GM21526 (cell line): Measurements from ENCODE around the gene SERPINA4.

Experiments
- ATAC-seq: cut with Tn5 transposase; IDR thresholded peaks from one replicate; pipeline ENCODE4 v1.9.1; 2021; ENCODE audit warnings: moderate library complexity; ENCODE audit not compliant: unreplicated experiment, low FRiP score

The SERPINA4 gene, protein sequence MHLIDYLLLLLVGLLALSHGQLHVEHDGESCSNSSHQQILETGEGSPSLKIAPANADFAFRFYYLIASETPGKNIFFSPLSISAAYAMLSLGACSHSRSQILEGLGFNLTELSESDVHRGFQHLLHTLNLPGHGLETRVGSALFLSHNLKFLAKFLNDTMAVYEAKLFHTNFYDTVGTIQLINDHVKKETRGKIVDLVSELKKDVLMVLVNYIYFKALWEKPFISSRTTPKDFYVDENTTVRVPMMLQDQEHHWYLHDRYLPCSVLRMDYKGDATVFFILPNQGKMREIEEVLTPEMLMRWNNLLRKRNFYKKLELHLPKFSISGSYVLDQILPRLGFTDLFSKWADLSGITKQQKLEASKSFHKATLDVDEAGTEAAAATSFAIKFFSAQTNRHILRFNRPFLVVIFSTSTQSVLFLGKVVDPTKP

DNA sequence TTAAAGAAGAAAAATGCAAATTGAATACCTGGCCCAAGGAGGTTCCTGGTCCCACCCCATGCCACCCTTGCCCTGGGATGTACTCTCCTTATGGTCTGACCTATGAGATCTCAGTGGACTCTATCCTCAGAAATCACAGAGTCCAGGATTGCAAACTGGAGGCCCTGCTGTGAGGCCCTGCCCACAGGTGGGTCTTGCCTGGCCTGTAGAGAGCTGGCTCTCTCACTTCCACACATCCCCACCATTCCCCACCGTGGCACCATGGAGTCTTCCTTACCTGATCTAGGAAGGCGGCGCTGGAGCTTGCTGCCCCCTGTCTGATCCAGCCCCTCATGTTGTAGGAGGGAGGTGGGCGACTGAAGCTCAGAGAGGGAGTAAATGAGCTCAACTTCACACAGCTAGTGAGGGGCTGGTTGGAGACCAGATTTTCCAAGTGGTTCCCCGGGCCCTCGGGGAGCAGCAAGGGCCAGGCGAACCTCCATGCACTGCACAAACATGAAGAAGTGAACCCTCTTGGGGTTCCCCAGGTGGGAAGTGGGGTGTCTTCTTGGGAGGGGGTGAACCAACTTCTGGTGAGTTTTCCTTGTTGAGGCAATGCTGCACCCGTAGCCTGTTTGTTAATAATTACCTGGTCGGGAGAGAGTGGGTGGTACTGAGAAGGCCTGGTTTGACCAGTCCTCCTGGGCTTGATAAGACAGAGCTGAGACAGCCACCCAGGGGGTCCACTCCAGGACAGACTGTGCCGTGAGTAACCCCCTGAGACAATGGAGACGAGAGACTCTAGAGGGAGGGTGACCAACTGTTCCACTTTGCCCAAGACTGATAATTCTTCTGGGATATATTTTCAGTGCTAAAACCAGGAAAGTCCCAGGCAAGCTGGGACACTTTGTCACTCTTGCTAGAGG lies at the start of gene SERPINA4:
Gene SERPINA4 (plus strand): TSS at position 692 of the 905 bp plus-strand sequence. CDS start 2,041 bp downstream, outside the sequence.
- ATAC-seq: no peak

DNA sequence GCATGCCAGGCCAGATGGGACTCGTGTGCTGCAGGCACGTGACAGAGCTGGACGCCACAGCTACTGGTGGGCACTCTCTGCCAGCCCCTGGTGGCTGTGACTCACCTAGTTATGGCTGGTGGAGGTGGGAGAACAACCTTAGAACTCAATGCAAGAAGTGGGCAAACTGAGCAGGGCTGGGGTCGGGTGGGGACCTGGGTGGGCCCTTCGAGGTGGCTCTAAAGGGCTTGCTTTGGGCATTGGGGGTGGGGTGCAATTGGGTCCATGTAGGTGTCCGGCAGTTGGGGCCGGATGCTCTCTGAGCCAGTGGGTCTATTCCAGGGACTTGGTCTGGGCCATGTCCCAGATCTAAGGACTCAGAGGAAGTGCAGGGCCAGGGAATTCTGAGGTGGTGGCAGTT lies 46.9 kb upstream of the SERPINA4 start:
- ATAC-seq: no peak

DNA sequence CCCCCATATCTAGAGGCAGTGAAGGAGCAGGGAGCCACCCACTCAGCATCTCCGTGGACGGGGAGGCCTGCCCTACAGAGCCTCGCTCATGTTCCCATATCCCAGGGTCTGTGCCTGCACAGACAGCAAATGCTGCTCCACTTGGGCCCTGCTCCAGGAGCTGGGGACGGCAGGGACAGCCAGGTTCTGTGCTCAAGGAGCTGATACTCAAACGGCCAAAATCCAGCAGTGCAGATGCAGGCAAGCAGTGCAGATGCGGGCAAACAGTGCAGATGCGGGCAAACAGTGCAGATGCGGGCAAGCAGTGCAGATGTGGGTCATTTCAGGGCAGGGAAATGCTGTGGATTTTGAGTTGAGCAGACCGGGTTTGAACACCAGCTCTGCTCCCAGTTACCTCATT lies 45.8 kb upstream of the SERPINA4 start:
- ATAC-seq: no peak

DNA sequence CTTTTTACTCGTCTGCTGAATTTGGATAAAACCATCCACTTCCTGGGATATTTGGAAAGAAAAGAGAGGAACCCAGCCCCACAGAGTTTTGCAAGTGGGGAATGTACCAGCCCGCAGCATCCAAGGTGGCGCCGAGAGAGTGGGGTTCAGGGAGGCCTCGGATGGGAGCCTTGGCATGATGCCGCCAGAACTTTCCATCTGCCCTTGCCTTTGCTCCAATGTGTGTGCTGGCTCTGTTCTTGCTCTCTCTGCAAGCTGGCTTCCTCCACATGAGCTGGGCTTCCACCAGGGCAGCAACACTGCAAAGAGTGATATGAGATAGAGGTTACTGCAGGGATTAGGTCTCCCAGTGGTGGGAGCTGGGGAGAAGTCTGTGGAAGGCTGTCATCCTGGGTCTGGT lies 45.4 kb upstream of the SERPINA4 start:
- ATAC-seq: no peak

DNA sequence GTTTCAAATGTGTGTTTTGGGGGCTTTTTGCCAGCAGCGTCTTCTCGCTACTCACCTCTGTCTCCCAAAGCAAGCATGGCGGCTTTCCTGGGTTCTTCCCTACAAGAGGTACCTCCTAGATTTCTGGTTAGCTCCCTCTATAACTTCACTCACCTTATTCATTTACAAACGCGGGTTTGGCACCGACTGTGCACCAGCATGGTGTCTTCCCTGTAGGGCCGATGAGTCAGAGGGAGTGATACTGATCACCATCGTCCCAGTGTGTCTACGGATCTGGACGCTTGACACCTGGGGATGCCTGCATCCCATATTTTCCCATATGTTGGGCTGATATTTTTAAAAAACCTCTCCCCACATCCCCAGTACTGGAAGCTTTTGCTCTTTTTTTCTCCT lies 44.0 kb upstream of the SERPINA4 start:
- no peak for ATAC-seq

DNA sequence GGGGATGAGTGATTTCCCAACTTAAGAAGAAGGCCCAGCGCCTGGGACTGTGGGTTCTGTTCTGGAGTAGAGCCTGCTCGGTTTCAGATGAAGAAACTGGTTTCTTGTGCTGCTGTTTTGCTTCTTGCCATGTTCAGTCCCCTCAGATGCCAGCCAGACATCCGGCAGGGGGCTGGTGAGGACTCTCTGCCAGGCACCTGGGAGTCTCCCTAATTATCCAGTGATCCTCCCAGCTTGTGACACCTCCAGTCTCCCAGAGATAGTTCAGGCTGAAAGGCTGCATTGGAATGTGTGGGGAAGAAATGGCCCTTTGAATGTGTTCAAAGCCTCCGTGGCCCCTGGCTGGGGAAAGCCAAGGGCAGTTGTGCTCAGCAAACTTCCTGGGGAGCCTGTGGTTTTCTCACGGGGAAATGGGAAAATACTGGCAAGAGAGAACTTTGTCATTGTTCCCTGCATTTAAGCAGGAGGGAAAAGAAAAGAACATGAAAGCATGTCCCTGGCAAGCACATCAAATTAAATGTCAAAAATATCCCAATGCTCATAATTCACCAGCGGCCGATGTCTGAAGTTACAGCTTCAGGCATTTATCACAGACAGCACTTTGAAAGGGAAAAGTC lies 43.5 kb upstream of the SERPINA4 start:
- ATAC-seq: no peak

DNA sequence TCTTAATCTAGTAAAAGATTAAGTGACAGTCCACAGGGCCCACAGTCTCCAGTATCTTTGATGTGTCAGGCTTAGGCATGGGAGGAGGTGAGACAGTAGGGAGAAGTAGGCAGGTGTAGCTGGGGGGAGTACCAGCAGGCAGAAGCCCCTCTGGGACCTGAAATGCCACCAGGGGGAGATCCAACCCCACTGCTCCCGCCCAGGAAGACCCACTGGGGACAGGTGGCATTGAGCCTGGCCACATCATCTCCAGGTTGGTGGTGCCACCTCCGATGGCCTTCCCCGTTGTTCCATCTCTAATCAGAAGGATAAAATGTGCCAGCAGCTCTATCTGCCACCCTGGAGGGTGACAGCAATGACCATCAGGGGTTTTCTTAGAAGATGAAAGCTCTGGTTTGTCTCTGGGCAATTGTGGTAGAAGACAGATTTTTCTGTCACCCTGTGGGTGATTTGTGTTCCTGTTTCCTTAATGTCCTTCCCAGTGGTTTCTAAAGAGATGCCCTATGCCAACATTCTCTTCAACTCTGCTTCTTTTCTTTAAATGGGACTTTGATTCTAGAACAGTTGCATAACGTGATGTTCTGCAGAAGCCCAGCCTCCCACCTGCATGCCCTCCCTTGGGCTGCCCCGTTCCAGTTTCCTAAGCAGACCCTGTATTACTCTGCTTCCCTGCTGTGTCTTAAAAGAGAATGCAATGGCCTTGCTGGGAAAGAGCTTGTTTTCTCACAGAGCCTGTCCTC lies 39.7 kb upstream of the SERPINA4 start:
- ATAC-seq: no peak

DNA sequence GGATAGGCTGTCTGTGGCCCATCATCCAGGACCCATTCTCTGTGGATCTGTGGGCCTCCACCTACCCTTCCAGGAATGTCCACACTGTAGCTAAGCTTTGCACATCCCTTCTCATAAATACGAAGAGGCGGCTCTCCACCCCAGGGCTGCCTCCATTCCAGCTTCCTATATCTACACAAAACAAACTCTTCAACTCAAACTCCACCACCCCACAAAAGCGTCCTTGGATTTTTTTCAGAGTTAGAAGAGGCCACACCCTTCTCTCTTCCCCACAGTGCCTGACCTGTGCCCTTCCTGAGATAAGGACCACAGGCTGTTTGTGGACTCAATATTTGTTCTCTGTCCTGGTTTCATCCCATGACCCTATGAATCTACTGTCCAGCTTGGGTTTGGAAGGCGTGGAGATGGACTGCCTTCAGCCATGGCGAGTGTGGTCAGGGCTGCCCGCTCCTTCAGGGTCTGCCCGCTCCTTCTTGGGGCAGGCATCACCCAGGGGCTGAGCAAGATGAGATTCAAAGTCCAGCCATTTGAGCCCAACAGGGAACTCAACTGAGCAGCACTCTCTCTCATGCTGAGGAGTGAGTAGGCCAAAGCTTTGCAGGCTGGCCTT lies 39.0 kb upstream of the SERPINA4 start:
- ATAC-seq: no peak

DNA sequence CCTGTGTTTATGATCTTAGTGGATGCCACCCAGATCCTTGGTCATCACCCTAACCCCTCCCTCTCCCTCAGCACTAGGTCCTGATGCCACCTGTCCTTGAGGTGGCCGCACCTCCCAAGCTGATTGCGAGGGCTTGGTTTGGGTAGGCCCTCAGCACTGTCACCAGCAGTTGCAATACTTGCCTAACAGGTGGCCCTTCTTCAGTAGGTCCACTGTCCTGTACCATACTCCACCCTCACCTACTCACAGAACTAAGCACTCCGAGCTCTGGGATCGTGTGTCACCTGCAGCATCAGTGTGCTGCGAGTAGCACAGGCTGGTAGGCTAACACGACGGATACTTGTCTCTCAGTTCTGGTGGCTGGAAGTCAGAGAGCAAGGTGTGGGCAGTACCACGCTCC lies 38.0 kb upstream of the SERPINA4 start:
- no peak for ATAC-seq

DNA sequence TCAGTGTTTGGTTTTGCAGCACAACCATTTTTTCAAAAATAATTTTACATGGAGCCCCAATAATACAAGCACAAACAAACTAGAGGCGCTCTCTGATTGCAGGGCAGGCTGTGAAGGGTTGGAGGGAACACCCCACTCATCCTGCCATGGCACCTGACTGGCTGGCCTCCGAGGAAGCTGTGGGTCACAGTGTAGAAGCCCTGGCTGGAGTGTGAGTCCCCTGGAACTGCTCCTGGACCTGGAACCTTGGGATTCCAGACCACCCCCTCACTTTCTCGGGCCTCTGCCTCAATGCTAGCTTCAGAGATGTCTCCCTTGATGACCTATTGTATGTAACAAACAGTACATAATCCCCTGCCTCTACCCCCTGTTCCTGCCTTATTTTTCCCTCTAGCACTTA lies 37.1 kb upstream of the SERPINA4 start:
- no peak for ATAC-seq

DNA sequence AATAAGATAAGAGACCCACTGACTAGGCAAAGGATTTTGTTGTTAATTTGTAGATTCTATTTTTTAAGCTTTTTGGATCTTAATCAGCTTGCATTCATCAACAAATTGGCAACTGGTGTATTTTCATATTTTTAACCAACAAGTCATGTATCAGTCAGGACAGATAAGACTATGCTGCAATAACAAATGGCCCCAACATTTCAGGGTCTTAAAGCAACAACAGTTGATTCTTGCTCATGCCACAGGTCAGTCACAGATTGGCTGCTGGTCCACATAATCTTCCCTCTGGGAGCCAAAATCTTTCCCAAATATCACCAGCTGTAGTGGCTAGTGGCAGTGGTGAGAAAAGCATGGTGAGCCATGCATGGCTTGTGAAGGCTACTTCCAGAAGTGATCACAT lies 30.1 kb upstream of the SERPINA4 start:
- ATAC-seq: no peak

DNA sequence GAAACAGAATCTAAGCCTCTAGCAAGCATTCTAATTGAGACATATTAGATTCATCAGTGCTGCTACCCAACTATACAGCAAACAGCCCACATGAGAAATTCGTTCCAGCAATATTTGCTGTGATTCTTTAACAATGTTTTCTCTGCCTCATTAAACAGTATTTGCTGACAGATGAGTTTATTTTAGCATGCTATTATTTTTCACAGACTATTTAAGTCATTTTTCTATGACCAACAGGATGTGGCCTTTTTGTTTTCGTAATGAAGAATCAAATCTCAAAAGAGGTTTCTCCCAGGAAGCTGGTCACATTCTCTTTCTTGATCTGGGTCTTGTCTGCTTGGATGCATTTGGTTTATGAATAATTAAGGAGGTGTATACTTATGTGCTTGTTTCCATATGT lies 28.8 kb upstream of the SERPINA4 start:
- no peak for ATAC-seq

DNA sequence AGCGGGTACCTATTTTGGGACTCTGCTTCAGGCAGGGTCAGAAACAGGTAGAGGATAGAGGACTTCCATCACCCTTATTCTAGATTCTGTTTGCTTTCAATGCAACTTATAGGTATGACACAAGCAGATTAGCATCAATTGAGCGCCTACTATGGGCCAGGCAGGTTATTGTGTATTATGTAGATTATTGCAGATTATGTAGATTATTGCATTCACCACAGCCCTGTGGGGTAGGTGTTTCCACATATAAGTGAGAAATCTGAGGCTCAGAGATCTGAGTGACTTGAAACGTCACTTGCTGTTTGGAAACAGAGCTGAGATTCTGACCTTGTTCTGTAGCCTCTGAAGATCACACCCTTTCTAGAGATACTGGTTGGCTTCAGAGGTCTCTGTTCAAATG lies 25.7 kb upstream of the SERPINA4 start:
- ATAC-seq: no peak

DNA sequence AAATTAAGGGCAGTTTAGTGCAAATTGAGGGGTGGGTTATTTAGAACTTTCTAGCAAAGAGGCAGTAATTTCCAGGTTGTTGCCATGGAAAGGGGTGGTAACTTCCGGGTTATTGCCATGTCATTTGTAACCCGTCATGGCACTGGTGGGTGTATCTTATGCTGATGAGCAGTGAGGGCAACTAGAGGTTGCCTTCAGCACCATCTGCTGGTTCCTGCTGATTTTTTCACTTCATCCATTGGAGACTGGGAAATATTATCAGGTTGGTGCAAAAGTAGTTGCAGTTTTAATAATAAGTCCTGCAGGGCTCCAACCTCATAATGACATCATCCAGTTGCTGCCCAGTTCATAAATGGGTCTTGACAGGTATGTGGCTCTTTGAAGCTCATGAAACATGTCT lies 24.4 kb upstream of the SERPINA4 start:
- ATAC-seq: no peak

DNA sequence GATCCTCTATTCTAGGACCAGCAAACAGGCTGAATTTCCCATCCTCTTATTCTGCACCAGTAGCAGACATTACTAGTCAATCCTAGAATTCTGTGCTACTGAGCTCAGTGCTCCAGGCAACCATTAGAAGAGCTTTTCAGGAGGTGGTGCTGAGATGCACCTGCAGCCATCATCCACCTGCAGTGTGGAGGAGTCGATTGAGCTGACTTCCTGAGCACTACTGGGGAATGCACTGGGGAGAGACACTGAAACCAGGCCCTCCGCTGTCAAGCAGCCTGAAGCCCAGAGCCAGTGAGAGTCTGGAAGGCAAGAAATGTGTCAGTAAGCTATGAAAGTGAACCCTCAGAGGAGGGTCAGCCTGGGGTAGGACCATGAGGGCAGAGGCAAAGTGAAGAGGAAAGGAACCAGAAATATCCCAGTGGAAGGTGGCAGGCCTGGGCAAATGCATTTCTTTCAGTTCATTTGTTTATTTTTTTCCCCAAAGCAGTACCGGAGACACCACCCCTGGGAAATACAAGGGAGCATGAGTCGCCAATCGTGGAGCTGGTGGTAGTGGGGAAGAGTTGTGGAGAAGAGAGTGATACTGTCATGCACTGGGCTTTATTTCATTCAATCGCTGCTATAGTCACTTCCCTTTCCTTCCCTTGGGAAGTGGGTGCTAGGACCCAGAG lies 23.0 kb upstream of the SERPINA4 start:
- no peak for ATAC-seq

DNA sequence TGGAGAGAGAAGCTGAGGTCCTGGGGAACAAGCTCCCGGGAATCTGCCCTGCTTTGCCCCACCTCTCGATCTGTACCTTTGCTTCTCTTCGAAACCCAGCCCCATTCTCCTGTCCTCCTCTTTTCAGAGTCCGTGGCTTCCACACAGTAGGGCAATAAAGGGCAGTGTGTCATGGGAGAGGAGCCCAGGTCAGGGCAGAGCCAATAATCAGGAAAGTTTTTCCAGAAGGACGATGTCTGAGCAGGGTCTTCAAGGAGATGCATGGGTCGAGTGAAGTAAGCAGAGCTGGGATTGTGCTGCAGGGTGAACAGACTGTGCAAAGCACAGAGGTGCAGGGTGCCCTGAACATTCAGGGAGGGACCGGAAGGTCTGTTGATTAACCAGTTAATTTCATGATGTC lies 22.1 kb upstream of the SERPINA4 start:
- ATAC-seq: no peak

DNA sequence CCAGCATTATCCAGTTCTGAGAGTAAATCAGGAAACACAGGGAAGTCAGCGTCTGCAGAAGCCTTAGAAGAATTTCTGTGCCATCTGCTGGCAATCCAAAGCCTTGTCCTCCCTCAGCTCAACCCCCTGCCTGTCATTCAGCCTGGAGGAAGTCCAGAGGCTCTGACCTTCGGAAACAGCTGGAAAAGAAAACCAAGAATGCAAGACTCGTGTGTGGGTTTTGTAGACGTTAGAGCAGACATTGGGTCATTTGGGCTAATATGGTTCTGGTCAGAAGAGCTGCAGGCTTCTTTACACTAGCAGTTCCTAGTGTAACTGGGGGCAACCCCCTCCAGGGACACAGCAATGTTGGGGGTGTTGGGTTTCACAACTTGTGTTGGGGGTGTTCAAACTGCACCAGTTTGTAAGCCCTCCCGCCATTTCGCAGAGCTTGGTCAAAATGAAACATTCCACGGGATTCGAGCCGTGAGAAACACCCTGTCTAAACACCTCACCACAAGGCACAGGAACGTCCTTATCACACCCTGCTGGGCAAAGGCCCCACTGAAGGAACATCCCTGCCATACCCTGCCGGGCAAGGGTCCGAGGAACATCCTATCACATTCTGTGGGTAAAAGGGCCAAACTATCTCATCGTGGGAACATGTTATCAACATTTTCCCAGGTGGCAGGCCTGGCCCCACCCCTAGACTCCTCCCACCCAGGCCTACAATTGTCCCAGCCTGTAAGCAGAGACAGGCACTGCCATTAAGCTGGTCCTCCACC lies 21.0 kb upstream of the SERPINA4 start:
- no peak for ATAC-seq

DNA sequence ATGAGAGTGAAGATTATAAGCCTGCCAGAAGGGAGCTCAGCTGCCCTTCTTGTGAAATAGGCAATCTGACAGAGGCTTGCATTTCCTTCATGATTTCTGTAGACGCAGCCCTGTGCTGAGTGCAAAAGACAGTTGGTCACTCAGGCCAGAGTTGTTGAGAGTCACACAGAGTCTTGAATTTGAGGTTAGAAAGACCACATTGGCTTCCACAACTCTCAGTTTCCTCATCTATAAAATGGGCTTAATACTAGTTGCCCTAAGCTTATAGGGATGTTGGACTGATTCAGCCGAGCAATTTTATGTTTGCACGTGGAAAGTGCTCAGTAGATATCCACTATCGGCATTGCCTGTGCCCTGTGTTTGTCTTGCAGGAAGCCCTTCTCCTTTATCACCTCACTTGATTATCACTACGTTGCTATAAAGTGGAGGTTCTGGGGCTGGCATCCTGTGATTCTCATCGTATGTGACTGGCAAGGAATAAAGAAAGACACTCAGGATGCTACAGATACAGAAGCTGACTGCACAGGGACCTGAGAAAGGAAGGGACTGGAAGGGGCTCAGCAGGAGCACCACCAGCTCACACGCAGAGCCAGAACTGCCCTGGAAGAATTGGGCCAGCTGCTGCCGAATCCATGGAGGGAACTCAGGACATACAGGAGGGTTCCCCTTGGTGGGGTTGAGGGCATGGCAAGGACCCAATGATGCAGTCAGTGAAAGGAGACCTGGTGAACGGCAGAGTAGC lies 19.8 kb upstream of the SERPINA4 start:
- no peak for ATAC-seq
